Astrocyte of the spinal cord (primary cell): Measurements from ENCODE around the gene TAS2R30.
A peak's percentile ranks its signal among the peaks of the same experiment; 100 is the strongest.
"Not testable (repeated sequence)": the region's sequence is repeated elsewhere in the genome, so short reads cannot be mapped to it uniquely, and the experiment has no call there.

Source experiments
- DNase-seq: peaks from one replicate; pipeline ENCODE4 v3.0.0; 2011; ENCODE audit warnings: low read depth, low spot score
- H3K4me3 ChIP-seq: 2 replicates; pipeline ENCODE4 v1.5.1; 2011; ENCODE audit warnings: low read depth, mild to moderate bottlenecking, low read length, moderate library complexity
- CTCF ChIP-seq: IDR thresholded peaks from 2 replicates; pipeline ENCODE4 v1.5.1; 2012; ENCODE audit warnings: low read depth, mild to moderate bottlenecking, low read length, inconsistent platforms
- in situ Hi-C: cut with HindIII; loops from 2 replicates; pipeline ENCODE4 v1.10.0; 2017; ENCODE audit warnings: low sequenced_read_pairs

TAS2R30 gene

GRCh38 chr12:11106288-11106687 is 28.2 kb downstream of the TAS2R30 start:
- DNase-seq, result no peak
- TF ChIP-seq CTCF, result no peak

GRCh38 chr12:11105546-11105945 is 28.9 kb downstream of the TAS2R30 start:
- DNase-seq, result no peak
- no peak overlapping the region for H3K4me3 ChIP-seq
- in situ Hi-C loops, result no loop called here
- no peak for TF ChIP-seq CTCF

More at GRCh38 chr12:11106288-11106687, 28.2 kb downstream of the TAS2R30 start:
- no peak overlapping the region for H3K4me3 ChIP-seq
- in situ Hi-C loops, result no loop called here

- in situ Hi-C loops, H3K4me3 ChIP-seq, DNase-seq: not testable (repeated sequence)
These were observed 39.5 kb downstream of the TAS2R30 start for GRCh38 chr12:11094910-11095309.

- DNase-seq, result no peak
- no peak within 1 kb of the TSS for H3K4me3 ChIP-seq
- no peak for TF ChIP-seq CTCF
- in situ Hi-C loops, result no loop called here
These were observed 42.3 kb downstream of the TAS2R30 start, which contains the start of gene TAS2R43 for GRCh38 chr12:11092128-11092527. TAS2R43 (minus strand) TSS chr12:11092313; CDS start chr12:11092229, 84 bp downstream.

- in situ Hi-C loops, result no loop called here
- TF ChIP-seq CTCF, result no peak
- H3K4me3 ChIP-seq, result no peak overlapping the region
- no peak for DNase-seq
These were observed 45.2 kb downstream of the TAS2R30 start for GRCh38 chr12:11089246-11089645.

- in situ Hi-C loops, result no loop called here
These were observed 49.0 kb downstream of the TAS2R30 start for GRCh38 chr12:11085419-11085818.

More at GRCh38 chr12:11085419-11085818, 49.0 kb downstream of the TAS2R30 start:
- no peak for TF ChIP-seq CTCF
- DNase-seq, result peak; percentile 32
- H3K4me3 ChIP-seq, result no peak overlapping the region
